Measurements from ENCODE around the gene VMO1. TPM values are rescaled to one million over a fixed set of nuclear protein-coding genes. Genes with fewer than 3 reads are reported as not detected.

The VMO1 gene
- total RNA-seq, 1 donor from 2014 or later, result not detected

DNA sequence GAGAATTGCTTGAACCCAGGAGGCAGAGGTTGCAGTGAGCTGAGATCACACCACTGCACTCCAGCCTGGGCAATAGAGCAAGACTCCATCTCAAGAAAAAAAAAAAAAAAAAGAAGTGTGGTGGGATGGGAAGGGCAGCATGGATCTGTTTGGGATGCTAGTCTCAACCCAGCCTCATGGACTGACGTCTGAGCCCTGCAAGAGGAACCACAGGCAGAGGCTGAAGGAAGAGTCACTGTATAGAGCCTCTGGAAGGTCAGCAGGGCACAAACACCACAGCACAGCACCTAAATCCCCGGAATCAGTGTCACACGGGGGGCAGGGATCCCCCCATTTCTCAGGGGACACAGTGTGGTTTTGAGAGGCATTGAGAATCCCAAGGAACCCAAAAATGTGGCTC, 35.6 kb downstream of the VMO1 start:
- Histone ChIP-seq H3K36me3 (ENCODE audit: control insufficient read depth, insufficient read depth, low read length) (no peaks in the 10 kb centered on the region), H3K27me3 (ENCODE audit: control insufficient read depth, insufficient read depth, low read length) (peaks cover 26% of the 10 kb centered on the region), H3K4me3 (ENCODE audit: low read depth, low read length) (no peak overlapping the region)
- TF ChIP-seq, protein P1, sequence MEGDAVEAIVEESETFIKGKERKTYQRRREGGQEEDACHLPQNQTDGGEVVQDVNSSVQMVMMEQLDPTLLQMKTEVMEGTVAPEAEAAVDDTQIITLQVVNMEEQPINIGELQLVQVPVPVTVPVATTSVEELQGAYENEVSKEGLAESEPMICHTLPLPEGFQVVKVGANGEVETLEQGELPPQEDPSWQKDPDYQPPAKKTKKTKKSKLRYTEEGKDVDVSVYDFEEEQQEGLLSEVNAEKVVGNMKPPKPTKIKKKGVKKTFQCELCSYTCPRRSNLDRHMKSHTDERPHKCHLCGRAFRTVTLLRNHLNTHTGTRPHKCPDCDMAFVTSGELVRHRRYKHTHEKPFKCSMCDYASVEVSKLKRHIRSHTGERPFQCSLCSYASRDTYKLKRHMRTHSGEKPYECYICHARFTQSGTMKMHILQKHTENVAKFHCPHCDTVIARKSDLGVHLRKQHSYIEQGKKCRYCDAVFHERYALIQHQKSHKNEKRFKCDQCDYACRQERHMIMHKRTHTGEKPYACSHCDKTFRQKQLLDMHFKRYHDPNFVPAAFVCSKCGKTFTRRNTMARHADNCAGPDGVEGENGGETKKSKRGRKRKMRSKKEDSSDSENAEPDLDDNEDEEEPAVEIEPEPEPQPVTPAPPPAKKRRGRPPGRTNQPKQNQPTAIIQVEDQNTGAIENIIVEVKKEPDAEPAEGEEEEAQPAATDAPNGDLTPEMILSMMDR (IDR thresholded peaks at IDR 0.05; ENCODE audit: insufficient read depth, low read length, poor library complexity, severe bottlenecking), result no peak
- DNase-seq (ENCODE audit: low read depth), result no peak

DNA sequence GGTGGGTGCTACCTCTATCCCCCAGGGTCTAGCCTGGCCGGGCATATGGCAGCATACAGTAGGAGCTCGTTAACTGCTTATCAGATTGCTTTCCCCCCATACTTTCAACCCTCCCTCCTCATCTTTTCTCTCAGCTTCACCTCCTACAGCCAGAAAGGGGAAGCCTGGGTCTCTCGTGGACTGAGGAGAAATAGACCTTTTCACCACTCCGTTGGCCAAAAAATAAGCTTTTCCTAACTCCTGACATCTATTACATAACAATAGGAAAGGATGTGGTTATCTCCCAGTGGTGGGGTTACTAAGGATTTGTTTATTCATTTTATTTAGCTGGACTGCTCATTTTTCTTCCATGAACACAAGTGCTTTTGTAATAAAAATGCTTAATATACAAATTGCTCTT, 37.5 kb downstream of the VMO1 start:
- no peak for DNase-seq (ENCODE audit: low read depth)

DNA sequence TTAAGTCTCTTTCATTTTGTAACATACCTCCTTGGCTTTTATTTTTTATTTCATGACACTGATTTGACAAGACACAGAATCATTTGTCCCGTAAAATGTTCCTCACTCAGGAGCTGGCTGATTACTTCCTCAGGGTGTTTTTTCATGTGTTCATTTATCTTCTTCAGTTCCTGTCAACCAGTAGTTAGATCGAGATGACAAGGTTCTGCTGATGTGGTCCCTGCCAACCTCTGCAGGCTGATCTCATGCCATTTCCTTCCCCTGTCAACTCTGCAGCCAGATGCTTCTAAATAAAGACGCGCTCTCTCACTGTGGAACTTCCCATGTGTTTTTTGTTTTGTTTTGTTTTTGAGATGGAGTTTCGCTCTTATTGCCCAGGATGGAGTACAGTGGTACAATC, 38.3 kb downstream of the VMO1 start:
- TF ChIP-seq, protein P1 (IDR thresholded peaks at IDR 0.05; ENCODE audit: insufficient read depth, low read length, poor library complexity, severe bottlenecking), result no peak
- peaks cover 44% of the 10 kb centered on the region for H3K27me3 ChIP-seq (ENCODE audit: control insufficient read depth, insufficient read depth, low read length)

More for the DNA sequence above, 37.5 kb downstream of the VMO1 start:
- TF ChIP-seq, protein P1 (IDR thresholded peaks at IDR 0.05; ENCODE audit: insufficient read depth, low read length, poor library complexity, severe bottlenecking), result no peak
- peaks cover 44% of the 10 kb centered on the region for H3K27me3 ChIP-seq (ENCODE audit: control insufficient read depth, insufficient read depth, low read length)
- H3K4me3 ChIP-seq (ENCODE audit: low read depth, low read length), result no peak overlapping the region
- no peaks in the 10 kb centered on the region for H3K36me3 ChIP-seq (ENCODE audit: control insufficient read depth, insufficient read depth, low read length)

DNA sequence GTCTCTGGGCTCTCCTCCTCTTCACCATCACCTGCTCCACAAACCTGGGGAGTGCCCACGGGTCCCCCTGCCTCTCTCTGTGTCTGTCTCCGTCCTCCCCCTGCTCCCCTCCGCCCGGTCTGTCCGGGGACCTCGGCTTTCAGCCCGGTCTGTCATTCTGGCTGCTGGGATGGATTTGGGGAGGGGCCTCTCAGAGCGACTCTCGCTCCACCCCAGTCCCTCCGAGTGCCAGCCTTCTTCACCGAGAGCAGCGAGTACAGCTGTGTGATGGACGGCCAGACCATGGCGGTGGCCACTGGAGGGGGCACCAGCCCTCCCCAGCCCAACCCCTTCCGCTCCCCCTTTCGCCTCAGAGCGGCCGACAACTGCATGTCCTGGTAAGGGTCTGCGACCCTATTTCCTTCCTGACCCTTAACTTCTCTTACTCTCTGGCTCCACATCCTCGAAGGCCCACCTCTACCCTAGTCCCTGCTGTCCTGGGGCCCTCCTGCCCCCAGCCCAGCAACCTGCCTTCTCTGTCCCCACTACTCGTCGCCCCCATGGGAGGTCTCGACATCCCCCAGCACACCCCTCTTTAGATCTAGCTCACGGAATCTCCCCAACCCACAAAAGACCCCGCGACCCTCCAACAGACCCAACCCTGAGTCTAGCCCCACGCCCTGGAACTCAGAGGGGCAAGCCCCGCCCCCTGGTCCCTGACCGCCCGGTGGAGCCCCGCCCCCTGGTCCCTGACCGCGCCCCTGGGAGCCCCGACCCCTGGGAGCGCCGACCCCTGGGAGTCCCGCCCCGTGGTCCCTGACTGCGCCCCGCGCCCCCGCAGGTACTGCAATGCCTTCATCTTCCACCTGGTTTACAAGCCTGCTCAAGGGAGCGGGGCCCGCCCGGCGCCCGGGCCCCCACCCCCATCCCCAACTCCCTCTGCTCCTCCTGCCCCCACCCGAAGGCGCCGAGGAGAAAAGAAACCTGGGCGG, 40.9 kb downstream of the VMO1 start:
- DNase-seq (ENCODE audit: low read depth), result no peak
- peaks cover 51% of the 10 kb centered on the region for H3K27me3 ChIP-seq (ENCODE audit: control insufficient read depth, insufficient read depth, low read length)
- no peaks in the 10 kb centered on the region for H3K36me3 ChIP-seq (ENCODE audit: control insufficient read depth, insufficient read depth, low read length)
- no peak overlapping the region for H3K4me3 ChIP-seq (ENCODE audit: low read depth, low read length)
- TF ChIP-seq, protein P1 (IDR thresholded peaks at IDR 0.05; ENCODE audit: insufficient read depth, low read length, poor library complexity, severe bottlenecking), result no peak

More for the DNA sequence above, 38.3 kb downstream of the VMO1 start:
- Histone ChIP-seq H3K4me3 (ENCODE audit: low read depth, low read length) (no peak overlapping the region), H3K36me3 (ENCODE audit: control insufficient read depth, insufficient read depth, low read length) (no peaks in the 10 kb centered on the region)
- DNase-seq (ENCODE audit: low read depth), result no peak

DNA sequence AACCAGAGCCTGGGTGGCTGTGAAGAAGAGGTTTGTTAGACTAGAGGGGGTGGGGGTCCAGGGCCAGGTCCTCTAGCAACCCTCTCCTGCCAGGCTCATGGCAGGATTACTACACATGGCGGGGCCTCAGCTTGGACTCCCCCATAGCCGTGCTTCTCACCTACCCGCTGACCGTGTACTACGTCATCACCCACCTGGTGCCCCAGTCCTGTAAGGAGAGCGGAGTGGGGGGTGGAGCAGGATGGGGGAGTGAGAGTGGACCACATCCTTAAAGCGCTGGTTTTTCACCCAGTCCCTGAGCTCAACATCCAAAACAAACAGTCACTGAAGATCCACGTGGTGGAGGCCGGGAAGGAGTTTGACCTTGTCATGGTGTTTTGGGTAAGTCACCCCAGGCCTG, 42.3 kb downstream of the VMO1 start:
- Histone ChIP-seq H3K27me3 (ENCODE audit: control insufficient read depth, insufficient read depth, low read length) (peaks cover 60% of the 10 kb centered on the region), H3K36me3 (ENCODE audit: control insufficient read depth, insufficient read depth, low read length) (no peaks in the 10 kb centered on the region), H3K4me3 (ENCODE audit: low read depth, low read length) (no peak overlapping the region)
- no peak for DNase-seq (ENCODE audit: low read depth)
- TF ChIP-seq, protein P1 (IDR thresholded peaks at IDR 0.05; ENCODE audit: insufficient read depth, low read length, poor library complexity, severe bottlenecking), result no peak

Measured in kidney epithelial cell (primary cell).